GM21526 (cell line): ENCODE measurements around the gene PFN2.
"Not testable (repeated sequence)": the region's sequence is repeated elsewhere in the genome, so short reads cannot be mapped to it uniquely, and the experiment has no call there.

ENCODE experiments used
- ATAC-seq: cut with Tn5 transposase; IDR thresholded peaks from one replicate; pipeline ENCODE4 v1.9.1; 2021; ENCODE audit warnings: moderate library complexity; ENCODE audit not compliant: unreplicated experiment, low FRiP score

Gene PFN2

GRCh38 chr3:149969110-149969939 is 1.4 kb downstream of the PFN2 start:
- ATAC-seq, result no peak

- ATAC-seq, result no peak
Measured at GRCh38 chr3:149968216-149968615, 2.5 kb downstream of the PFN2 start.

DNA sequence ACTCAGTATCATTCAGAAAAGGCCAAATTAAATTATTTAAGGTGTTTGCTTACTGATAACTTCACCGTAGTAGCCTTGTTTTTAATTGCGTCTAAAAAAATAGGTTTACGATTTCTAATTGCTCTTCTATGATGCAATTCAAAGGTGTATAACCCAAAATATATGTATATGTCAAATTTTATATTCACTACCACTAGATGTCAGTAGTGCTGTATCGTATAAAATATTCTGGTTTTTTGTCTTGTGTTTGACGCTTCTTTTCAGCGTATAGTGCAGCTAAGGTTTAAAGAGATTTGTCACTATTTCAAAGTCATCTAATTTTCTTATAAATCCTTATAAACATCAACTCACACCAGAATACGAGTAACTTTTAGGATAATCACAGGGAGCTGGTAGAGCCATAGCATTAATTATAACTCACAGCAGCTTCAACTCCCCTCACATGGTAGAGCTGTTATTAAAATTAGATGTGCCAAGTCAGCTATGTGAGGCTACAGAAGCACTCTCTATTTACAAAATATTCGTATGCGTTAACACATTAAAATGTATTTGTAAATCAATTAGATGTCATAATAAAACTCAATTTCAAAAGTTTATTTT is 3.5 kb downstream of the PFN2 start:
- ATAC-seq, result no peak

- ATAC-seq, result no peak
Measured at GRCh38 chr3:149965278-149965677, 5.4 kb downstream of the PFN2 start.

- ATAC-seq, result no peak
Measured at GRCh38 chr3:149964291-149964690, 6.4 kb downstream of the PFN2 start.

DNA sequence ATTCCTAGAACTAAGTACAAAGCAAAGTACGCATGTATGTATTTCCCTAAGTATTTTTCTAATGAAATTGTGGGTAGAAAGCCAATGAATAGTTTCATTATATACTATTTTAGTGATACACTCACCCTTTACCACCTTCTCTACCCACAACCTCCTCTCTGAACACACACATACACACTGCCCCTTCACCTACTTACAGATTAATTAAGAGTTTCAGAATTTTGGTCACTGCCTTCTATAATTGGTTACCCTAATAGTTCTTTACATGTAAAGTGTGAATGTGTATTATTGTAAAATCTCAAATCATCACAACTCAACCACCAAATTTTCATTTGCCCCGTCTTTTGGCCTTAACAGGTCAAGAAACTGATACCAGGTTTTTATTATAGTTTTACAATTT is 7.2 kb downstream of the PFN2 start:
- ATAC-seq, result no peak

DNA sequence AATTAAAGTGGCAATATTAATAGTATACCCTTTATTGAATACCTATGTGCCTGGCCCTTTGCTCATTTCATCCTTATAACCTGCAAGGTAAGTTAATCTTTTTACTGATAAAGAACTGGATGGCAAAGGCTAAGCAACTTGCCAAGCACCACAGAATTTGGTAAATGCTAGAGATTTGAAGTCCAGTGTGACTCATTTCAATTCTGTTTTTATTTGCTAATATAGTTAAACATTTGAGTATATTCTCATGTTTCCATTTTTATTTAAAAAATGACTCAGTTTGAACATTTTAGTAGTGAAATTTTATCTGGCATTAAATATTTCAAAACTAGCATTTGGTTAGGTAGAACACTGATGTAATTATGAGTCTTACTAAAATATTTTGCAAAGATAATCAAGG is 11.3 kb downstream of the PFN2 start:
- ATAC-seq, result no peak

DNA sequence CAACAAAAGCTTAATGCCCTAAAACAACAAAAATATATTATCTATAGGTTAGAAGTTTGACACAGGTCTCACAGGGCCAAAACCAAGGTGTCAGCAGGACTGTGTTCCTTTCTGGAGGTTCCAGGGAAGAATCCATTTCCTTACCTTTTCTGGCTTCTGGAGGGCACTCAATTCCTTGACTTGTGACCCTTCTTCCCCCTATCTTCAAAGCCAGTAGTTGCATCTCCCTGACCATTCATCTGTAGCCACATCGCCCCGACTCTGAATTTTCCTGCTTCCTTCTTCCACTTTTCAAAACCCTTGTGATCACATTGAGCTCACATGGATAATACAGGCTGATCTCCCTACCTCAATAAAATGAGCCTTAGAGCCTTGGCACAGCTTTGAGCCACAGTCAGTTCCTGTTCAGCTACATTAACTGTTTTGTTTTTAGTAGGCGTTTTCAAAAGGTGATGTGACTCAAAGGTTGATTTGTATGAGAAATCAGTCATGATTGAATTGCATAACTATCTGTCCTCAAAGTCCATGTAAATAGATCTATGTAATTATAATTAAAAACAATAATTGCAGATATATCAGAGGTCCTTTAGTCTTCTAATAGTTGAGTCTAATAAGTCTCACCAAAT is 12.4 kb downstream of the PFN2 start:
- no peak for ATAC-seq

DNA sequence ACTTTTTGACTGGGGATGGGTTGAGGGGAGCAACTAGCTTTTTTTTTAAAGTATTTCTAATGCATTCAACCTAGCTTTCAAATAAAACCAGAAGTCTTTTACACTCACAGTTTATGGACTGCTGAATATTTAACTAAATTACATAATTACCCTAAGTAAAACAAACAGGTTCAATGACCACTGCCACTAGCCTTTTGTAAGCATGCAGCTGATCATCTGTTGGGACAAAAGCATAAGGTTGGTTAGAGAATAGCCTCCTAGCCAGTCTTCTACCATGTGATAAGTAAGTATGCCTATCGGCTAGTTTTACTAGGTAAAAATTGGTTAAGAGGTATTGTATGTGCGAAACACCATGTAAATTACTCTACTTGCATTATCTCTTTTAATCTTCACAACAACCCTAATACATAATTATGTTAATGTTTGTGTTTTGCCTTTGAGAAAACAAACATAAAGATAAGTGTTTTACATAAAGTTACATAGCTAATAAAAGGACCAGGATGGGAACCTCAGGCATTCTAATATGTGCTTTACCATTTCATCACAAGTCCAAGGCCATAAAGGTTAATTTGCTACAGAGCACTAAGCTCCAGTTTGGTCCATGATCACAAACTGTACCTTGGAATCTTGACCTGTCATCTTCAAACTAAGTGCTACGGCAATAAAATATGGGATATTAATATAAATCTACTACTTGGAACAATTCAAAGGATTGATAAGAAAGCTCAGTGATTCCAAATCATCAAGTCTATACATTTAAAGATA is 13.2 kb downstream of the PFN2 start:
- ATAC-seq, result no peak

GRCh38 chr3:149955449-149955848 is 15.2 kb downstream of the PFN2 start:
- no peak for ATAC-seq

DNA sequence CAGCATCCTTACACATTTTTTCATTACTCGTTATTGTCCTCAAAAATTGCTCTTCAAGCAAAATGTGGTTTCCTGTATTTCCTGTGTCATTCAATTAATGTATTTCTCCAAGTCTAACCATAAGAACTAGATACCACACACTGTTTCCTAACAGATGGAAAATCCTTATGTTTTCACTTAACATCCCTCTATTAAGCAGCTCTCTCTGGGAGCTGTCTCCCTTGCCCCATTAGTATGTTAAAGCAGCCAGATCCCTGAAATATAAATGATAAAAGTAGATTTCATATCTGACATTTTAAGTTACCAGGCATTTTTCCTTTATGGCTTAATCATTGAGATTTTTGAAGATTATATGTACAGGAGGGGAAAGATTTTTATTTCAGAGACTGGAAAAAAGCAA is 15.9 kb downstream of the PFN2 start:
- no peak for ATAC-seq

DNA sequence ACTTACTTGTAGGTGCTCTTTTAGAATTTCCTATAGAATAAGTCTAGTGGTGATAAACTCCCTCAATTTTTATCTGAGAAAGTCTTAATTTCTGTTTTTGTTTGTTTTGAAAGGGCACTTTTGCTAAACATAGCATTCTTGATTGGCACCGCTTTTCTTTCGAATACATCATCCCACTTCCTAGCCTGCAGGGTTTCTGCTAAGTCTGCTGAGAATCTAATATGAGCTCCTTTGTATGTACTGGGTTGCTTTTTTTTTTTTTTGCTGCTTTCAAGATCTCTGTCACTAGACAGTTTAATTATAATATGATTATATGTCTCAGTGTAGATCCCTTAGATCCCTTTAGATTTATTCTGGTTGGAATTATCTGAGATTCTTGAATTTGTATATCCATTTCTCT is 21.5 kb downstream of the PFN2 start:
- ATAC-seq, result no peak

DNA sequence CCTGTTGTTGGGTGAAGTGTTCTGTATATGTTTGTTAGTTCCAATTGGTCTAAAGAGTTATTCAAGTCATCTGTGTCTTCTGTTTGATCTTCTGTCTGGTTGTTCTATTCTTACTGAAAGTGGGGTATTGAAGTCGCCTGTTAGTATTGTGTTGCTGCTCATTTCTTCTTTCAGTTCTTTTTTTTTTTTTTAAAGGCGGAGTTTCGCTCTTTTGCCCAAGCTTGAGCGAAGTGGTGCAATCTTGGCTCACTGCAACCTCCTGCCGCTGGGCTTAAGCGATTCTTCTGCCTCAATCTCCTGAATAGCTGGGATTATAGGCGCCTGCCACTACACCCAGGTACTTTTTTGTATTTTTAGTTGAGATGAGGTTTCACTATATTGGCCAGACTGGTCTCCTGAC is 23.5 kb downstream of the PFN2 start:
- no peak for ATAC-seq

DNA sequence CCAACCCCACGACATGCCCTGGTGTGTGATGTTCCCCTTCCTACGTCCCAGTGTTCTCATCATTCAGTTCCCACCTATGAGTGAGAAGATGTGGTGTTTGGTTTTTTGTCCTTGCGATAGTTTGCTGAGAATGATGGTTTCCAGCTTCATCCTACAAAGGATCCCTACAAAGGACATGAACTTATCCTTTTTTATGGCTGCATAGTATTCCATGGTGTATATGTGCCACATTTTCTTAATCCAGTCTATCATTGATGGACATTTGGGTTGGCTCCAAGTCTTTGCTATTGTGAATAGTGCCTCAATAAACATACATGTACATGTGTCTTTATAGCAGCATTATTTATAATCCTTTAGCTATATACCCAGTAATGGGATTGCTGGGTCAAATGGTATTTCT is 26.7 kb downstream of the PFN2 start:
- ATAC-seq, result not testable (repeated sequence)

- no peak for ATAC-seq
Measured at GRCh38 chr3:149942409-149942808, 28.3 kb downstream of the PFN2 start.

DNA sequence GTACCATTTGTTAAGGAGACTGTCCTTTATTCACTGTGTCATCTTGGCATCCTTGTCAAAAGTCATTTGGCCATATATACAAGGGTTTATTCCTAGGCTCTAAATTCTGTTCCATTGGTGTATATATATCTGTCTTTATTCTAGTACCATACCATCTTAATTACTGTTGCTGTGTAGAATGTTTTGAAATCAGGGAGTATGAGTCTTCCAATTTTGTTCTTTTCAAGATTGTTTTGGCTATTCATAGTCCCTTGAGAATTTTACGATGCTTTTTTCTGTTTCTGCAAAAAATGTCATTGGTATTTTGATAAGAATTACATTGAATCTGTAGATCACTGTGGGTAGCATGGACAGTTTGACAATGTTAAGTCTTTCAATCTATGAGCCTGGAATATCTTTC is 28.7 kb downstream of the PFN2 start:
- ATAC-seq, result no peak

DNA sequence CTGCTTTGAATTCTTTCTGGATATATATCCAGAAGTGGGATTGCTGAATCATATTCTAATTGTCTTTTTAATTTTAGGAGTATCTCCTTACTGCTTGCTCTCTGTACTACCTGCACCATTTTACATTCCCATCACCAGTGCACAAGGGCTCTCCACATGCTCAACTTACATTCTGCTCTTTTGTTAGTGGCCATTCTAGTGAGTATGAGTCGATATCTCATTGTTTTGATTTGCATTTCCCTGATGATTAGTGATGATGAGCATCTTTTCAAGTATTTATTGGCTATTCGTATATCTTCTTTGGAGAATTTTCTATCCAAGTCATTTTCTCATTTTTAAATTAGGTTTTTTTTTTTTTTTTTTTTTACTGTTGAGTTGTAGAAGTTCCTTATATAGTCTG is 29.5 kb downstream of the PFN2 start:
- ATAC-seq, result no peak

DNA sequence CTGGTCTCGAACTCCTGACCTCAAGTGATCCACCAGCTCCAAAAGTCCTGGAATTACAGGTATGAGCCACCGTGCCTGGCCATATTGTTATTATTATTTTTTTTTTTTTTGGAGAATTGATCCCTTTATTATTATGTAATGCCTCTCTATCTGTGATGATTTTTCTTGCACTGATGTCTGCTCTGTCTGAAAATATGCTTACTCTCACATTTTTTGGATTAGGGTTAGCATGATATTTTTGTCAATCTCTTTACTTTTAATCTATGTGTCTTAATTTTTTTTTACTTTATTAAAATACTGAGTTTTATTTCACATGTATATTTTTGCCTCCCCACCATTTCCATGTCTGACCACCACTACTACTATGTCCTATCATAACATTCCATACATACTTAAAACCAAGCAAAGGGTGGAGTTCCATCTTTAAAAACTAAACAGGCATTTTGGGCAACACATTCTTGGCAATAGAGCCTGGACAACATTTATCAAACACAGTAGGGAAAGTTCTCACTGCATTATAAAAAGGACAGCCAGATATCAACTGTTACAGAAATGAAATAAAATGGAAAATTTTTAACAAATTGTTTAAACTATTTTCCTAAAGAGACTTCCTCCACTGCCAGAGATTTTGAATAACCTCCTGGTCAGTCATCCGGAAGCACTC is 32.2 kb downstream of the PFN2 start:
- not testable (repeated sequence) for ATAC-seq

GRCh38 chr3:149936812-149937230 is 33.9 kb downstream of the PFN2 start:
- no peak for ATAC-seq

GRCh38 chr3:149934524-149934923 is 36.2 kb downstream of the PFN2 start:
- no peak for ATAC-seq

DNA sequence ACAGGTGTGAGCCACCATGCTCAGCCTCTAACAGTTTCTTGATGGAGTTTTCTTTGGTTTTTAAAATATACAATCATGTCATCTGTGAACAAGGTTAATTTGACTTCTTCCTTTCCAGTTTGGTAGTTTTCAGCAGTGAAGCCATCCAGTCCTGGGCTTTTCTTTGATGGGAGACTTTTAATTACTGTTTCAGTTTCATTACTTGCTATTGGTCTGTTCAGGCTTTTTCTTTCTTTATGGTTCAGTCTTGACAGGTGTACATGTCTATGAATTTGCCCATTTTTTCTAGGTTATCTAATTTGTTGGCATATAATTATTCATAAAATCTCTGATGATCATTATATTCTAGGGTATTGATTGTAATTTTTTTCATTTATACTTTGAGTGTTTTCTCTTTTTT is 36.8 kb downstream of the PFN2 start:
- no peak for ATAC-seq
